Measurements from ENCODE around the gene DDX41.

- TF ChIP-seq CTCF (IDR thresholded peaks at IDR 0.05) (no peak), EZH2phosphoT487 (IDR thresholded peaks at IDR 0.05) (no peak), EZH2 (IDR thresholded peaks at IDR 0.05) (no peak)
These were observed 9.6 kb downstream of the DDX41 start for GRCh38 chr5:177507165-177507564.

Data from neural progenitor cell (in vitro differentiated cells).